OCI-LY7 (cell line): ENCODE results near the gene SEM1.

Experiments
- EZH2phosphoT487 ChIP-seq: fragments of 200-600 bp; sonication (generic); IDR thresholded peaks from 2 replicates; pipeline ENCODE4 v1.6.1; 2018; ENCODE audit warnings: low read depth, borderline replicate concordance, mild to moderate bottlenecking, mixed run types, antibody characterized with exemption, low read length, moderate library complexity, mixed read lengths
- TF ChIP-seq, protein P1 (sequence below): fragments of 200-600 bp; sonication (generic); conservative IDR thresholded peaks from 2 replicates; pipeline ENCODE4 v1.5.1; 2014; ENCODE audit warnings: mild to moderate bottlenecking, antibody characterized with exemption, low read length, moderate library complexity, mixed read lengths

DNA sequence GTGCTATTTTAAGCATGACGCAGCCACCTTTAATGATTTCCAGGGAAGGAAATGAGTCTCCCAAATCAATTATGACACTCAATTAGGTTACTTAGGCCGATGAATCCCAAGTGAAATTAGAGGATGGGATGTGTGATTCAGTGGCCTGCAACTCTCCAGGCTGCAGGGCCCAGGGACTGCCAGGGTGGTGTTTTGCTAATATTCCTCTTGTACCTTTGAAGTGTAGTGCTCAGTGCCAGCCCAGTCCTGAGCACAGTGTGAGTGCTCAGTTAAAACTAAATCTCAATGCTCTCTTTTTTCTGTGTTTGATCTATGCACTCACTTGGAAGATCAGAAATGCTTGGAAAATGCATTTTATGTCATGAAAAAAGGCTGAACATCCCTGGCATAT, 51.6 kb downstream of the SEM1 start:
- TF ChIP-seq, protein P1, sequence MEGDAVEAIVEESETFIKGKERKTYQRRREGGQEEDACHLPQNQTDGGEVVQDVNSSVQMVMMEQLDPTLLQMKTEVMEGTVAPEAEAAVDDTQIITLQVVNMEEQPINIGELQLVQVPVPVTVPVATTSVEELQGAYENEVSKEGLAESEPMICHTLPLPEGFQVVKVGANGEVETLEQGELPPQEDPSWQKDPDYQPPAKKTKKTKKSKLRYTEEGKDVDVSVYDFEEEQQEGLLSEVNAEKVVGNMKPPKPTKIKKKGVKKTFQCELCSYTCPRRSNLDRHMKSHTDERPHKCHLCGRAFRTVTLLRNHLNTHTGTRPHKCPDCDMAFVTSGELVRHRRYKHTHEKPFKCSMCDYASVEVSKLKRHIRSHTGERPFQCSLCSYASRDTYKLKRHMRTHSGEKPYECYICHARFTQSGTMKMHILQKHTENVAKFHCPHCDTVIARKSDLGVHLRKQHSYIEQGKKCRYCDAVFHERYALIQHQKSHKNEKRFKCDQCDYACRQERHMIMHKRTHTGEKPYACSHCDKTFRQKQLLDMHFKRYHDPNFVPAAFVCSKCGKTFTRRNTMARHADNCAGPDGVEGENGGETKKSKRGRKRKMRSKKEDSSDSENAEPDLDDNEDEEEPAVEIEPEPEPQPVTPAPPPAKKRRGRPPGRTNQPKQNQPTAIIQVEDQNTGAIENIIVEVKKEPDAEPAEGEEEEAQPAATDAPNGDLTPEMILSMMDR: no peak
- TF ChIP-seq EZH2phosphoT487: no peak
